ENCODE measurements around the gene TBC1D5.
"Not testable (repeated sequence)": the region's sequence is repeated elsewhere in the genome, so short reads cannot be mapped to it uniquely, and the experiment has no call there.

Gene TBC1D5

DNA sequence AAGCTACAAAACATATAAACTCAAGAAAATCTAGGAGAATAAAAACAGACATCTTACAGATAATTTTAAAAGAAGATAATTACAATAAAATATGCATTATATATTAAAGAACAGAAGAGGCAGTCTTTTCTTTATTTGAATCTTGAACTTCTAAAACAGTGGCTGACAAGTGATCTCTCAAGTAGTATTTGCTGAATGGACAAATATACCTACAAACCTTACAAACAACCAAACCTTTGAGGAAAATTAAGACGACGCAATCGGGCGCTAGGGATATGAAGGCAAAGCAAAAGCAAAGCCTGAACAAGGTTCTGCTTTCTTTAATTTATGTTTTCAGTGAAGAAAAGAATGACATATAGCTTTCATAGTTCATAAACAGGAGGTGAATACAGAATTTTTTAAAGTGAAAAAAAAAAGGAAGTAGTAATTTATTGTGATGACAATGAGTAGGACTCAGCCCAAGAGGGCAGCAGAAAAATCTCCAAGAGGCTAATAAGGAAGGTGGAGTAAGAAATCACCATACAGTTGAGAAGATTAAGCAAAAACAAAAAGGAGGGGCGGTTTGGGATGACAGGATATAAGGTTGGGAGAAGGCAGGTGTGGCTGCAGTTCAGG, 347.8 kb downstream of the TBC1D5 start:
- no peak for DNase-seq

DNA sequence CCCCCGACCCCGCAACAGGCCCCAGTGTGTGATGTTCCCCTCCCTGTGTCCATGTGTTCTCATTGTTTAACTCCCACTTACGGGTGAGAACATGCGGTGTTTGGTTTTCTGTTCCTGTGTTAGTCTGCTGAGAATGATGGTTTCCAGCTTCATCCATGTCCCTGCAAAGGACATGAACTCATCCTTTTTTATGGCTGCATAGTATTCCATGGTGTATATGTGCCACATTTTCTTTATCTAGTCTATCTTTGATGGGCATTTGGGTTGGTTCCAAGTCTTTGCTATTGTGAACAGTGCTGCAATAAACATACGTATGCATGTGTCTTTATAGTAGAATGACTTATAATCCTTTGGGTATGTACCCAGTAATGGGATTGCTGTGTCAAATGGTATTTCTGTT, 349.9 kb downstream of the TBC1D5 start:
- DNase-seq: not testable (repeated sequence)

DNA sequence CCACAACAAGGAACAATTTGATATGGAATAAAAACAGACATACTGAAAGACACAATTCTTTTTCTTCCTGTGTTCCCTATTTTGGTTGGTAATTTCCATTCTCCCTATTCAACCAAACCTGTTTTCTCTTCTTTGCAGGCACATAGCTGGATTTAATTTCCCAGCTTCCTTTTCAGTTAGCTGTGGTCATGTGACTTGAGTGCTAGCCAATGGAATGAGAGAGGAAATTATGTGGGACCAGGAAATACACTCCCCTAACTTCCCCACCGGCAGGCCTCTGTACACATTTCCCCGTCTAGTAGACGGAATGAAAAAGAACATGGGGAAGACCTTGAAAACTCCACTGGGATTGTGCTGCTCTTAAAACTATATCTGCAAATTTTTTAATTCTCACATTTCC, 351.6 kb downstream of the TBC1D5 start:
- no peak for DNase-seq

DNA sequence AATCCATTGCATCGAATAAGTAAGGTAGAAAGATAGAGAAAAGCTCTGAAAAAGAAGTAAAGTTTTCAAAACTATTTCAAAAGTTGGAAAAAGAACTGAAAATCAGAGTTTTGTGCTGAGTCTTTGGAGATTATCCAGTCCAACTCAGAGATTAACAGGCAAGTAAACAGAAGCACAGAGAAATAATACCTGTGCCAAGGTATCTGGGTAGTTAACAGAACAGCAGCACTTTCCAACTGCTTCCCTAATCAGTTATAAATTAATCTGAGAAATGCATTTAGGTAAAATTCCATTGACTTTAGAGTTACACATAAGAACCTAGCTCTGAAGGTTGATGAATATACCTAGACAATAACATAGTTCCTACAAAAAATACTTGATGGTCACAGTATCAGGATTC, 355.3 kb downstream of the TBC1D5 start:
- DNase-seq: no peak

DNA sequence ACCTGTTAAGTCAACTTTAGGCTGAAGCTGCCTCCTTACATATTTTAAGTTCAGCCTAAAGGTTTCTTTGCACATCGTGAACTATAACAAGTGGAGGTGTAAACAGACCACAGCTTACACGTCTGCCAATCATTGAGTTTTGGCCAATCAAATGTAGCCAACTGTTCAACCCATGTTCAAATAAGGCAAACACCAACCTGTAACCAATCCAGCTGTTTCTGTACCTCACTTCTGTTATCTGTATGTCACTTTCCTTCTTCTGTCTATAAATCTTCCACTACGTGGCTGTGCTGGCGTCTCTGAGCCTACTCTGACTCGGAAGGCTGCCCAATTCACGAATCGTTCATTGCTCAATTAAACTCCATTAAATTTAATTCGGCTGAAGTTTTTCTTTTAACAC, 356.0 kb downstream of the TBC1D5 start:
- DNase-seq: no peak

DNA sequence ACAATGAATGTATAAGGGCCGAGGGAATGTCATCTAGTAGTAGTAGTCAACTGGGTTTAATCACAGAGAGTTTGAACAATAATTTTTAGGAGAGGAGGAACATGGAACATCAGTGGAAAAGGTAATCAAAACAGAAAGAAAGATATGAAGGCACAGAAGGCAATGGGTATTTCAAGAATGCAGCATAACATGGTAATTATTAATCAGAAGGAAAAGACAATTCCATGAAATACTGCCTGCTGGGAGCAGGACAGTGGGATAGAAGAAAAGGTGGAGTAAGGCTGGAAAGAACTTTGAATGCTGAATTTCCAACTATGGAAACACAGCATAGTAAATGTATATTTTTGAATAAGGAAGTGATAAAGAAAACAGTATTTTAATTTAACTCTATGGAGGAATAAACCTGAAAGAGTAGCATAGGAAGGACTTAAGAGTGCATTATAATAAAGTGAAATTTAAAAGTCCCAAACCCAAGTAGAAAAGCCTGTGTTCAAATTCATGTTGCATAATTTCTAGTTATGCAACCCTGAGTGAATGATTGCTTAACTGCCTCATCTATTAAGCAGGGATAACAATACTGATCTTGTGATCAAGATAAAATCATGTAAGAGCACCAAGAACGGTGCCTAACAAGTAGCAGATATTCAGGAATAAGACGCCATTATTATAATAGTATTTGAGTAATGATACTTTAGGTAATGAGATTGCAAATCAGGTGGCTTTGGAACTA, 357.7 kb downstream of the TBC1D5 start:
- DNase-seq: no peak

- no peak for DNase-seq
Observed at GRCh38 chr3:17373304-17373703, 369.1 kb downstream of the TBC1D5 start.

DNA sequence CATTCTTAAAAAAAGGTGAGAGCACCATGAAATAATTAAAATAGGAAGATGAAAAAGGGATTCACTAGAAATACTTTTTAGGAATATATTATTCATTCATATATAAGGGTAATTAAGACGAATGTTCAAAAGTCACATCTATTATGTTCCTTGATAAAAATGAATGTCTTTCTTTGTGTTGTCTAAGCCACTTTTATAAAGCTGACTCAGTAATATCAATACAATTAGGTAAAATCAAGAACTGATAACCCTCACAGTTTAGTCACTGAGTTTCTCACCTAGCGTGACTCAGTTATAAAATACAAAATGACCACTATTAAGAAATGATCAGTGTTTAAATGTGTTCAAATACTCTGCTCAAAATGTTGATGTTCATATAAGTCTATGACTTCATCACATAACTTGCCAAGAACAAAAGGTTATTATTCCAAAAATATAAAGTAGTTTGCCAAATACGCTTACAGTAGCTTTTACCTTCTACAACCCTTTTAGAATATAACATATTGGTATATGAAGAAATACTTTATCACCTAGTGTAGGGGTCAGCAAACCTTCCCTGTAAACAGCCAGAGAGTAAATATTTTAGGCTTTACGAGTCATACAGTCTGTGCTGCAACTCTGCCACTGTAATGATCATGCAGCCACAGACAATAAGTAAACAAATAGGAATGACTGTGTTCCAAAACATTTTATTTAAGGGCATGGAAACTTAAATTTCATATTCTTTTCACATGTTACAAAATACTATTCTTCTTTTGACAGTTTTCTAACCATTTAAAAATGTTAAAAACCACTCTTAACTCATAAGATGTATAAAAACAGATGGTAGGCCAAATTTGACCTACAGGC, 369.8 kb downstream of the TBC1D5 start:
- no peak for DNase-seq

- no peak for DNase-seq
Observed at GRCh38 chr3:17369973-17370372, 372.5 kb downstream of the TBC1D5 start.

- no peak for DNase-seq
Observed at GRCh38 chr3:17367171-17367570, 375.3 kb downstream of the TBC1D5 start.

GRCh38 chr3:17360991-17361390, 381.4 kb downstream of the TBC1D5 start:
- no peak for DNase-seq

DNA sequence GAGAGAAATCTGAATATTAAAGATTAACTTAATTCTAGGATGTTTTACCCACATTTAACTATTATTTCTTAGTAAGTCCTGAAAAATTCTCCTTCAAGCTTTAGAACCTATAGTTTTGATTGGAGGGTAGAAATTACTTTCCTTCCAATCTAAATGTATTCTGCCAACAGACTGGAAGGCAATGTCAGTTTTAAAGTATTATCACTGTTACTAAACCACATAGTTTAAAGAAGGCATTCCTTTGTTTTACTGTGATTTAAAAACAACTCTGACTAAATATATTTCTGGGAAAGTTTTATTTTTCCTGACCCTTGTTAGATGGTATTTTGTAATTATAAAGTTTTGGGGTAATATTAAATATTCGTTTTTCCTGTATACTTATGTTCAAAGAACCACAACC, 382.5 kb downstream of the TBC1D5 start:
- DNase-seq: no peak

DNA sequence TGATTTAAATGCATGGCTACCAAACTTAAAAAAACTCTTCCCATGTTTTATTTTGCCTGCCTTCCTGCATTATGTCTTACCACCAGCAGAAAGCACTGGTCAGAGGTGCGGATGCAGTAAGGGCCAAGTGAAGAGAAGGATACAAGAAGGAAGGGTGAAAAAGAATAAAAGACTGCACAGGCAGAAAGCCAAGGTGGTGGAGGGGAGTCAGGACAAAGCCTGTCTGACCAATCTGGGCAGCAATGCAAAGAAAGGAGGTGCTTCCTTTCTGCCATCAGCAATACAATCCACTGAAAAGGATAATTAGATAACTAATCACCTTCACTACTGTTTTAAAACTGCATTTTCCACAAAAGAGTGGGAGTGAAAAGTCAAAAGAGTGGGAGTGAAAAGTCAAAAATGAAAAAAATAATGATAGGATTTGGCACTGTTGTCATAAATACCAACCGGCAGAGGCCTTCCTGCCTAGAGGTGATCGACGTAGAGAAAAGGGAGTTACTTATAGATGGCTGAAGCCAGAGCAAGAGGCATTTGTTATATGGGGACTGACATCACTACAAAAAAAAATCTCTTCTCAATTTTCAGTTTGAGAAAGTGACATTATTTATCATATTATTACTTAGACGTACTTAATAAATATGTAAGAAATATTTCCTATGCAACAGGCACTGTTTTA, 385.3 kb downstream of the TBC1D5 start:
- no peak for DNase-seq

DNA sequence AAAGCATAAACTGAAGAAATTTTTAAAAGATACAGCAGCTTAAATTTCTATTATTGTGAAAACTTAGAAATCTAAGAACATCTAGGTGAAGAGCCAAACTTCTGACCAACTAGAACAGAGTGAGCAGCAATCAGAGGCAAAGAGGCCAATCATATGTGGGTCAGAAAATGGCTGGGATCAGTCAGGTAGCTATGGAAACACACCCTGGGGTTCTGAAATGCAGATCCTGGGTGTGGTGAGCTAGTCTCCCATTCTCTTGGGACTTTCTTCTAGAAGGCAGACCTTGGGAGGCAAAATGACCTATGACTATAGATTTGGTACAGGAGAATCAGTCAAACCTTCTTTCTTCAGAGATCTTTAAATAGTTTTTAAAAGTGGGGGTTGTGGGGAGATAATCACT, 385.8 kb downstream of the TBC1D5 start:
- DNase-seq: no peak

DNA sequence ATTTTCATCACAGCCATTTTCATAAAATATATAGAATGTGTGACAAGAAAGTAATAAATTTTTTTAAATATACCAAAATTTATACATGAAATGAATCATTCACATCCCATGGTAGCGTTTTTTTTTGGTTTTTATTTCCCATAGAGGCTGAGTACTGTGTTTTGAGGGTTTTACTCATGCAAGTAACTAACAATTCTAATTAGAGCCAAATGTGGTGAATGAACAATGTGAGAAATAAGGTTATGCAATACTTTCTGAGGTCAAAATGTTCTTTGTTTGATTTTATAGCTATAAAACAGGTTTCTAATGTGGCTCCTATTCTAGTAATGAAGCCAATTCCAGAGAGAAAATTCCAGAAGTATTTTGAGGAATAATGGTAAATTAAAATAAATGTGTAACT, 386.8 kb downstream of the TBC1D5 start:
- no peak for DNase-seq

- DNase-seq: no peak
Observed at GRCh38 chr3:17354341-17354740, 388.1 kb downstream of the TBC1D5 start.

- DNase-seq: no peak
Observed at GRCh38 chr3:17352620-17353019, 389.8 kb downstream of the TBC1D5 start.

DNA sequence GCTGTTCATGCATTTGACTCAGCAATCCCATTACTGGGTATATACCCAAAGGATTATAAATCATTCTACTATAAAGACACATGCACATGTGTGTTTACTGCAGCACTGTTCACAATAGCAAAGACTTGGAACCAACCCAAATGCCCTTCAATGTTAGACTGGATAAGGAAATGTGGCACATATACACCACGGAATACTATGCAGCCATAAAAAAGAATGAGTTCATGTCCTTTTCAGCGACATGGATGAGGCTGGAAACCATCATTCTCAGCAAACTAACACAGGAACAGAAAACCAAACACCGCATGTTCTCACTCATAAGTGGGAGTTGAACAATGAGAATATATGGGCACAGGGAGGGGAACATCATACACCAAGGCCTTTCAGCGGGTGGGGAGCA, 391.2 kb downstream of the TBC1D5 start:
- DNase-seq: not testable (repeated sequence)

- DNase-seq: no peak
Observed at GRCh38 chr3:17349093-17349492, 393.3 kb downstream of the TBC1D5 start.

DNA sequence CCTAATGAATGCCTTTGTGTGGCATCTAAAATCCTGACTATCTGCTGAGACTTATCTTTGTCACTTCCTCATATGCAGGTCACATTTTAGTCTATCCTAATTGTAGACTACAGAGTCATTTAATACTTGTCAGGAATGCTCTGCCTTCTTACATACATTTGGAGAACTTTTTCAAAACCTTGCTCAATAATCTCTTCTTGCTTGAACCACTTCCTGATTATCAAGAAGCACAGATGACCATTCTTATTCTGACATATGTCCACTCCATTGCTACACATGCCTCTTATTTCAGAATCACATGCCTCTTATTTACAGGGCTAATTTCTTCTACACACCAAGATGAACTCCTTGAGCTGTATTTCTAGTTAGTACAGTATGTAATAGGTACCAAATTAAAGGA, 400.3 kb downstream of the TBC1D5 start:
- DNase-seq: no peak

DNA sequence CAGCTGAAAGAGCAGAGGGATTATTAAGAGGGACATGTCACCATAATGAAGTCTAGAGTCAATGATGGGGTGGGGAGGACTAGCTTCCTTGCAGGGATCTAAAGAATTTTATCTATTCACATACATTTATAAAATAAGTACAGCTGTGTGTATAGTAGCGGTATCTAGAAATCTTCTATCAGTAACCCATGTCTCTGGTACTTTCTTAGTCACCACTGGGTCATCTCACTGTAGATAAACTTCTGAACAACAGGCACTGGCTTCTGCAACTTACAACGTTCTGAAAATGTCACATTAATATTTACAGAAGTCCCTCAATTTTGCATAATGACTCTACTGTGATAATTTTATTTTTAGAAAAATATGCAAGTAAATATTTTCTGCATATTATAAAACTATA, 401.7 kb downstream of the TBC1D5 start:
- no peak for DNase-seq

- no peak for DNase-seq
Observed at GRCh38 chr3:17340261-17340660, 402.2 kb downstream of the TBC1D5 start.

GRCh38 chr3:17339132-17339575, 403.3 kb downstream of the TBC1D5 start:
- no peak for DNase-seq

Data from effector CD8-positive, alpha-beta T cell (primary cell).